IMR-90 (cell line): ENCODE results near the gene SLC39A11. TPM values are rescaled to one million over a fixed set of nuclear protein-coding genes. Genes with fewer than 3 reads are reported as not detected.

Source experiments
- ATAC-seq: fragments of 200-7000 bp; cut with Tn5 transposase; 2 replicates; pipeline ENCODE4 v1.9.1; 2020; ENCODE audit warnings: low read depth, mild to moderate bottlenecking, moderate library complexity
- BruUV-seq: library from RNA; stranded (reverse); fragments of 400-500 nt; replicated peaks from 2 replicates; lab custom pipeline; 2021; lab: Mats Ljungman, UMichigan
- CTCF ChIA-PET: fragments of 300-600 bp; formaldehyde crosslinking; extraction: SDS; loops from one replicate; lab custom pipeline; 2021; ENCODE audit warnings: antibody characterized with exemption; lab: Yijun Ruan, JAX
- POLR2A ChIA-PET: fragments of 300-600 bp; sonication (Branson Sonifier 250); formaldehyde crosslinking; loops from one replicate; lab custom pipeline; 2022; ENCODE audit warnings: antibody characterized with exemption; ENCODE audit not compliant: unreplicated experiment; lab: Charles Lee
- DNase-seq: peaks from one replicate; pipeline ENCODE4 v3.0.0; 2013
- H2AFZ ChIP-seq: replicated peaks from 2 replicates; pipeline ENCODE3; 2013; ENCODE audit warnings: low read length, mild to moderate bottlenecking; ENCODE audit not compliant: poor library complexity
- H2AK5ac ChIP-seq: 2 replicates; pipeline ENCODE4 v1.6.1; 2013; ENCODE audit warnings: low read depth, low read length, inconsistent platforms
- H2AK9ac ChIP-seq: replicated peaks from 2 replicates; pipeline ENCODE3; 2013; ENCODE audit warnings: mild to moderate bottlenecking, low read depth, low read length, moderate library complexity; ENCODE audit not compliant: poor library complexity
- H2BK120ac ChIP-seq: 2 replicates; pipeline ENCODE4 v1.6.1; 2013; ENCODE audit warnings: low read depth, low read length, inconsistent platforms
- H2BK15ac ChIP-seq: 3 replicates; pipeline ENCODE4 v1.6.1; 2013; ENCODE audit warnings: low read depth, low read length, inconsistent platforms
- H2BK20ac ChIP-seq: 2 replicates; pipeline ENCODE4 v1.6.1; 2013; ENCODE audit warnings: low read depth, mild to moderate bottlenecking, inconsistent platforms, low read length, moderate library complexity
- H2BK5ac ChIP-seq: 2 replicates; pipeline ENCODE4 v1.6.1; 2013; ENCODE audit warnings: mild to moderate bottlenecking, low read depth, low read length, inconsistent platforms; ENCODE audit not compliant: poor library complexity, severe bottlenecking
- H3K14ac ChIP-seq: replicated peaks from 2 replicates; pipeline ENCODE4 v1.6.1; 2013; ENCODE audit warnings: low read depth, low read length, inconsistent platforms
- H3K18ac ChIP-seq: 2 replicates; pipeline ENCODE4 v1.6.1; 2013; ENCODE audit warnings: low read depth, low read length, control low read depth
- H3K23ac ChIP-seq: 2 replicates; pipeline ENCODE4 v1.6.1; 2013; ENCODE audit warnings: low read depth, low read length, inconsistent platforms
- H3K27ac ChIP-seq: 2 replicates; pipeline ENCODE4 v1.5.1; 2013; ENCODE audit warnings: mild to moderate bottlenecking, control low read depth, low read length; ENCODE audit not compliant: insufficient read depth
- H3K27me3 ChIP-seq: 2 replicates; pipeline ENCODE4 v1.6.1; 2013; ENCODE audit warnings: low read length; ENCODE audit not compliant: control insufficient read depth, insufficient read depth
- H3K36me3 ChIP-seq: 2 replicates; pipeline ENCODE4 v1.6.1; 2013; ENCODE audit warnings: low read length, mixed read lengths; ENCODE audit not compliant: control insufficient read depth, insufficient read depth
- H3K4ac ChIP-seq: 2 replicates; pipeline ENCODE4 v1.6.1; 2013; ENCODE audit warnings: low read depth, low read length, inconsistent platforms
- H3K4me1 ChIP-seq: 2 replicates; pipeline ENCODE4 v1.6.1; 2013; ENCODE audit warnings: low read length, mixed read lengths; ENCODE audit not compliant: control insufficient read depth, insufficient read depth
- H3K4me2 ChIP-seq: 2 replicates; pipeline ENCODE4 v1.6.1; 2013; ENCODE audit warnings: low read depth, mild to moderate bottlenecking, control low read depth, low read length, moderate library complexity
- H3K4me3 ChIP-seq: 2 replicates; pipeline ENCODE4 v1.5.1; 2013; ENCODE audit warnings: low read depth, mild to moderate bottlenecking, control low read depth, low read length, moderate library complexity; ENCODE audit not compliant: insufficient read depth
- H3K56ac ChIP-seq: 2 replicates; pipeline ENCODE4 v1.6.1; 2013; ENCODE audit warnings: low read length, inconsistent platforms; ENCODE audit not compliant: insufficient read depth; ENCODE audit errors: extremely low read depth
- H3K79me1 ChIP-seq, 2 experiments: 2 replicates each; pipeline ENCODE4 v1.6.1; 2013; ENCODE audit warnings: low read length in 2 of 2, inconsistent platforms in 1 of 2, low read depth in 1 of 2
- H3K9ac ChIP-seq: 2 replicates; pipeline ENCODE4 v1.6.1; 2013; ENCODE audit warnings: low read depth, low read length, control low read depth
- H3K9me1 ChIP-seq: 2 replicates; pipeline ENCODE4 v1.6.1; 2013; ENCODE audit warnings: low read length, inconsistent platforms; ENCODE audit not compliant: insufficient read depth
- H3K9me3 ChIP-seq: 2 replicates; pipeline ENCODE4 v1.6.1; 2013; ENCODE audit warnings: low read length; ENCODE audit not compliant: control insufficient read depth, insufficient read depth
- H4K20me1 ChIP-seq: 2 replicates; pipeline ENCODE4 v1.6.1; 2013; ENCODE audit warnings: low read length, inconsistent platforms; ENCODE audit not compliant: insufficient read depth
- H4K5ac ChIP-seq: 2 replicates; pipeline ENCODE4 v1.6.1; 2013; ENCODE audit warnings: mild to moderate bottlenecking, low read depth, low read length, control low read depth
- H4K8ac ChIP-seq, 2 experiments: 2 replicates each; pipeline ENCODE4 v1.6.1; 2013; ENCODE audit warnings: low read depth in 2 of 2, low read length in 2 of 2, control low read depth in 1 of 2, inconsistent platforms in 1 of 2
- H4K91ac ChIP-seq: 2 replicates; pipeline ENCODE4 v1.6.1; 2013; ENCODE audit warnings: low read depth, low read length, inconsistent platforms; ENCODE audit not compliant: insufficient read depth
- BHLHE40 ChIP-seq: fragments of 150-350 bp; IDR thresholded peaks from 2 replicates; pipeline ENCODE4 v1.6.1; 2016; ENCODE audit warnings: mild to moderate bottlenecking, low read depth, low read length
- CEBPB ChIP-seq: IDR thresholded peaks from 2 replicates; pipeline ENCODE4 v1.6.1; 2012; ENCODE audit warnings: low read depth, low read length, improper control_type of control experiment
- CHD1 ChIP-seq: IDR thresholded peaks from 2 replicates; pipeline ENCODE4 v1.6.1; 2012; ENCODE audit warnings: low read depth, low read length, improper control_type of control experiment
- CTCF ChIP-seq: conservative IDR thresholded peaks from 2 replicates; pipeline ENCODE4 v1.5.1; 2012; ENCODE audit warnings: mild to moderate bottlenecking, low read depth, low read length, improper control_type of control experiment
- FOS ChIP-seq: fragments of 150-350 bp; IDR thresholded peaks from 2 replicates; pipeline ENCODE4 v1.6.1; 2016; ENCODE audit warnings: low read depth, low read length
- MAZ ChIP-seq: IDR thresholded peaks from 2 replicates; pipeline ENCODE4 v1.6.1; 2012; ENCODE audit warnings: low read depth, mild to moderate bottlenecking, low read length, improper control_type of control experiment, moderate library complexity, borderline replicate concordance
- RCOR1 ChIP-seq: IDR thresholded peaks from 2 replicates; pipeline ENCODE4 v1.6.1; 2012; ENCODE audit warnings: mild to moderate bottlenecking, low read length, improper control_type of control experiment; ENCODE audit not compliant: insufficient replicate concordance
- RFX5 ChIP-seq: IDR thresholded peaks from 2 replicates; pipeline ENCODE4 v1.8.0; 2012; ENCODE audit warnings: low read depth, mild to moderate bottlenecking, low read length, moderate library complexity
- WGBS, 2 experiments: methylation state at CpG; one replicate each; pipeline versions ENCODE4 v1.1.5 to v1.1.7; 2013; ENCODE audit warnings: missing lambda C conversion rate in 2 of 2; ENCODE audit not compliant: insufficient read length in 1 of 2; ENCODE audit errors: extremely low coverage in 2 of 2; 5-methylcytosine and 5-hydroxymethylcytosine counted together
- dilution Hi-C: fragments of 300-500 bp; cut with HindIII; formaldehyde crosslinking; loops from one replicate; pipeline ENCODE4 v1.14.3; 2018; ENCODE audit warnings: low sequenced_read_pairs; ENCODE audit not compliant: unreplicated experiment
- in situ Hi-C: fragments of 300-500 bp; cut with MboI; formaldehyde crosslinking; loops from 3 replicates; pipeline ENCODE4 v1.14.3; 2019; ENCODE audit warnings: low sequenced_read_pairs, inconsistent platforms, mixed read lengths
- intact Hi-C: fragments of 100-400 bp; cut with micrococcal nuclease; formaldehyde crosslinking; loops from 2 replicates; pipeline ENCODE4 v1.10.0; 2022
- polyA plus RNA-seq, 3 experiments: library from polyadenylated mRNA; depleted of rRNA; stranded (reverse); fragments of >200 nt; gene quantifications; 2 replicates each; pipeline ENCODE4 v1.2.3, GENCODE V29; 2012; ENCODE audit warnings: low replicate concordance in 1 of 3
- total RNA-seq: library from RNA; depleted of rRNA; stranded (reverse); fragments of >200 nt; gene quantifications from 2 replicates; pipeline ENCODE4 v1.2.3, GENCODE V29; 2012
- TF ChIP-seq, protein P1 (sequence below): fragments of 150-350 bp; IDR thresholded peaks from 2 replicates; pipeline ENCODE4 v1.6.1; 2016; ENCODE audit warnings: low read depth, mild to moderate bottlenecking, low read length, moderate library complexity, borderline replicate concordance

Gene SLC39A11
- total and polyA plus RNA-seq, 2 of the 4 experiments (the other 2 are of a cell fraction), result 8.8 to 14.3 TPM

DNA sequence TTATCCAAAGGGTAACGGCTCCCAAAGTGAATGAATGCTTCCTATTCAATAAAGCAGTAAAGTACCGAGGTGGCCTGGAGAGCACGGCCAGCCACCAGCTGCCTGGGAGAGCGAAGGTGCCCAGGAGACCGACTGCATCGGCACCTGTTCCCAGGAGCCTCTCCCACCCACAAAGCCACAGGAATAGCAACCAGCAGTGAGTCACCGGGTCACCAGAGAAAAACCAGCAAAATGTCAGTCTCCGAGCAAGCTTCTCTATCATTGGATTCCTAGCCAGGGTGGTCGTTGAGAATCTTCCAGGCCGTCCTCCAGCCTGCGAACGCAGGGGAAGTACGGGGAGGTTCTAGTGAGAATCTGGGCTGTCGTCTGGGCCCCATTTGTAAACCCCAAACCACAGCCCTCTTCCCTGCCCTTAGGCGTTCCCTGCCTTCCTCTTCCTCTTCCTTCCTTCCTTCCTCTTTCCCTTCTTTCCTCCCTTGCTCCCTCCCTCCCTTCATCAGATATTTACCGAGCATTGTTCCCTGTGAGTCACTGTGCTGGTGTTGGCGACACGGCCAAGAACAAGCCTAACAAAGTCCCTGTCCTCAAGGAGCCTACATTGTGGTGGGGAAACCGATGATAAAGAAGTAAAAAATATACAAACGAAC, 114.6 kb downstream of the SLC39A11 start:
- dilution Hi-C loops, result no loop called here

More for the DNA sequence above, 114.6 kb downstream of the SLC39A11 start:
- H3K9ac ChIP-seq, result no peak overlapping the region
- intact Hi-C loops (no loop called here), in situ Hi-C loops (loop anchor here (25.0 kb wide), 1 partner anchor 416 kb away; no protein-coding TSS in a partner anchor)
- H3K14ac ChIP-seq, result peak overlapping the region; percentile 79
- no peaks in the 10 kb centered on the region for H3K27me3 ChIP-seq
- ATAC-seq, result no peak
- POLR2A ChIA-PET, result no interaction called here
- H3K36me3 ChIP-seq, result no peaks in the 10 kb centered on the region
- H2BK15ac ChIP-seq, result peak overlapping the region; percentile 51; the same call in 2 of the 3 replicates
- H3K4ac ChIP-seq, result peak overlapping the region; percentile 84
- no peak overlapping the region for H3K4me3 ChIP-seq
- WGBS, 2 experiments, result 88% methylated on average over 10 of the region's 20 CpGs; no CpG with 5 or more reads in 1 of the 2 experiments
- peaks cover 0 to 19% of the 10 kb centered on the region in 2 experiments; a peak in 2 of 4 replicates for H3K79me1 ChIP-seq
- BruUV-seq, result no TSS peak
- H3K9me3 ChIP-seq, result no peaks in the 10 kb centered on the region
- no peak overlapping the region; the same call in 1 of the 2 replicates for H3K18ac ChIP-seq
- no peaks in the 10 kb centered on the region for H4K20me1 ChIP-seq
- H3K23ac ChIP-seq, result peak overlapping the region; percentile 34; the same call in 1 of the 2 replicates
- DNase-seq, result peak; percentile 61
- H2AFZ ChIP-seq, result peak overlapping the region; percentile 57
- CTCF ChIA-PET, result interaction anchor here (1.0 to 1.9 kb wide), 3 partner anchors 8 to 178 kb away, joined by 3 to 13 read pairs (median 4); no protein-coding TSS in a partner anchor
- peak overlapping the region; percentile 63 for H2BK5ac ChIP-seq
- peak overlapping the region; percentile 88 for H4K91ac ChIP-seq
- H2AK5ac ChIP-seq, result peak overlapping the region; percentile 71
- TF ChIP-seq CHD1, result no peak
- TF ChIP-seq RCOR1, result no peak
- no peak for TF ChIP-seq BHLHE40
- TF ChIP-seq MAZ, result no peak
- TF ChIP-seq, protein P1, sequence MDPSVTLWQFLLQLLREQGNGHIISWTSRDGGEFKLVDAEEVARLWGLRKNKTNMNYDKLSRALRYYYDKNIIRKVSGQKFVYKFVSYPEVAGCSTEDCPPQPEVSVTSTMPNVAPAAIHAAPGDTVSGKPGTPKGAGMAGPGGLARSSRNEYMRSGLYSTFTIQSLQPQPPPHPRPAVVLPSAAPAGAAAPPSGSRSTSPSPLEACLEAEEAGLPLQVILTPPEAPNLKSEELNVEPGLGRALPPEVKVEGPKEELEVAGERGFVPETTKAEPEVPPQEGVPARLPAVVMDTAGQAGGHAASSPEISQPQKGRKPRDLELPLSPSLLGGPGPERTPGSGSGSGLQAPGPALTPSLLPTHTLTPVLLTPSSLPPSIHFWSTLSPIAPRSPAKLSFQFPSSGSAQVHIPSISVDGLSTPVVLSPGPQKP, result no peak
- peak; percentile 15 for TF ChIP-seq FOS
- TF ChIP-seq CTCF, result no peak
- TF ChIP-seq RFX5, result no peak
- TF ChIP-seq CEBPB, result no peak
- peak overlapping the region; percentile 70 for H2BK20ac ChIP-seq
- peak overlapping the region; percentile 57 for H2AK9ac ChIP-seq
- peak overlapping the region; percentile 60 to 61; a peak in 3 of 4 replicates for H4K8ac ChIP-seq
- peak overlapping the region; percentile 88; the same call in 1 of the 2 replicates for H2BK120ac ChIP-seq
- no peak overlapping the region for H3K56ac ChIP-seq
- peak overlapping the region; percentile 38; the same call in 1 of the 2 replicates for H4K5ac ChIP-seq
- 0 out of 2 replicates have a peak overlapping the region, but pooled peaks have one; percentile 6 for H3K4me2 ChIP-seq
- H3K9me1 ChIP-seq, result peaks cover 17% of the 10 kb centered on the region
- peaks cover 13% of the 10 kb centered on the region for H3K4me1 ChIP-seq
- peak overlapping the region; percentile 92; the same call in 1 of the 2 replicates for H3K27ac ChIP-seq
